Measurements from ENCODE around the gene ATF6B. TPM values are rescaled to one million over a fixed set of nuclear protein-coding genes. Genes with fewer than 3 reads are reported as not detected.

Gene ATF6B
- total RNA-seq, 1 experiment from 2014 or later: 87.2 TPM

GRCh38 chr6:32075781-32076180, 52.3 kb downstream of the ATF6B start:
- H3K4me2 ChIP-seq: 0 out of 2 replicates have a peak overlapping the region, but pooled peaks have one; percentile 12
- ChIA-PET POLR2A (ENCODE audit: unreplicated experiment) (interaction anchor here (0.5 kb wide), 1 partner anchor 336 kb away, joined by 3 read pairs; the partner anchor contains the start of gene MSH5), CTCF (interaction anchor here (1.0 kb wide), 1 partner anchor 478 kb away, joined by 4 read pairs; no protein-coding TSS in a partner anchor)
- DNase-seq: peak; percentile 65 to 67
- intact Hi-C loops (cut with micrococcal nuclease; ENCODE audit: unreplicated experiment): no loop called here
- no peaks in the 10 kb centered on the region for H4K20me1 ChIP-seq (ENCODE audit: insufficient read depth)
- H3K36me3 ChIP-seq (ENCODE audit: low read depth): no peaks in the 10 kb centered on the region
- peak overlapping the region; percentile 52 for H3K27ac ChIP-seq
- TF ChIP-seq CTCF (conservative IDR thresholded peaks at IDR 0.05) (no peak), EZH2 (IDR thresholded peaks at IDR 0.05; ENCODE audit: low read depth) (no peak)
- H3K9me3 ChIP-seq (ENCODE audit: insufficient read depth, low read depth): no peaks in the 10 kb centered on the region
- no peaks in the 10 kb centered on the region for H3K79me2 ChIP-seq (ENCODE audit: low read depth)
- peaks cover 47% of the 10 kb centered on the region for H3K4me1 ChIP-seq (replicated peaks; ENCODE audit: insufficient read depth)
- BruUV-seq (replicated peaks): no TSS peak
- H3K4me3 ChIP-seq: no peak overlapping the region
- H3K27me3 ChIP-seq (ENCODE audit: insufficient read depth, low read depth): no peaks in the 10 kb centered on the region
- no peaks in the 10 kb centered on the region for H3K9me2 ChIP-seq (ENCODE audit: insufficient read depth)
- H3F3A ChIP-seq (ENCODE audit: insufficient read depth, low read depth): peaks cover 27% of the 10 kb centered on the region
- H2AFZ ChIP-seq: no peak overlapping the region

GRCh38 chr6:32074996-32075532, 53.0 kb downstream of the ATF6B start:
- Histone ChIP-seq H3K4me2 (no peak overlapping the region), H3K36me3 (ENCODE audit: low read depth) (no peaks in the 10 kb centered on the region), H3K4me1 (replicated peaks; ENCODE audit: insufficient read depth) (peaks cover 40% of the 10 kb centered on the region), H2AFZ (no peak overlapping the region), H3K79me2 (ENCODE audit: low read depth) (no peaks in the 10 kb centered on the region), H3F3A (ENCODE audit: insufficient read depth, low read depth) (peaks cover 27% of the 10 kb centered on the region), H3K27ac (peak overlapping the region; percentile 52; the same call in 1 of the 2 replicates), H3K9me2 (ENCODE audit: insufficient read depth) (no peaks in the 10 kb centered on the region), H3K4me3 (no peak overlapping the region), H4K20me1 (ENCODE audit: insufficient read depth) (no peaks in the 10 kb centered on the region), H3K27me3 (ENCODE audit: insufficient read depth, low read depth) (no peaks in the 10 kb centered on the region), H3K9me3 (ENCODE audit: insufficient read depth, low read depth) (no peaks in the 10 kb centered on the region)
- intact Hi-C loops (cut with micrococcal nuclease; ENCODE audit: unreplicated experiment): no loop called here
- ChIA-PET CTCF (interaction anchor here (1.0 kb wide), 1 partner anchor 477 kb away, joined by 4 read pairs; no protein-coding TSS in a partner anchor), POLR2A (ENCODE audit: unreplicated experiment) (interaction anchor here (0.6 kb wide), 1 partner anchor 154 kb away, joined by 7 read pairs; no protein-coding TSS in a partner anchor)
- no peak for DNase-seq
- no TSS peak for BruUV-seq (replicated peaks)
- TF ChIP-seq EZH2 (IDR thresholded peaks at IDR 0.05; ENCODE audit: low read depth) (no peak), CTCF (conservative IDR thresholded peaks at IDR 0.05) (no peak)

GRCh38 chr6:32073613-32074012, 54.4 kb downstream of the ATF6B start:
- H3K4me3 ChIP-seq: no peak overlapping the region
- POLR2A ChIA-PET (ENCODE audit: unreplicated experiment): no interaction called here

More at GRCh38 chr6:32073613-32074012, 54.4 kb downstream of the ATF6B start:
- BruUV-seq (replicated peaks): no TSS peak
- no peaks in the 10 kb centered on the region for H3K27me3 ChIP-seq (ENCODE audit: insufficient read depth, low read depth)
- H3K9me3 ChIP-seq (ENCODE audit: insufficient read depth, low read depth): no peaks in the 10 kb centered on the region
- intact Hi-C loops (cut with micrococcal nuclease; ENCODE audit: unreplicated experiment): no loop called here
- no peak overlapping the region for H3K27ac ChIP-seq
- H3F3A ChIP-seq (ENCODE audit: insufficient read depth, low read depth): peaks cover 27% of the 10 kb centered on the region
- no peak overlapping the region for H3K4me2 ChIP-seq
- H3K79me2 ChIP-seq (ENCODE audit: low read depth): no peaks in the 10 kb centered on the region
- no peak for DNase-seq
- no peak for TF ChIP-seq EZH2 (IDR thresholded peaks at IDR 0.05; ENCODE audit: low read depth)
- TF ChIP-seq CTCF (conservative IDR thresholded peaks at IDR 0.05): no peak
- no peak overlapping the region for H2AFZ ChIP-seq
- H3K9me2 ChIP-seq (ENCODE audit: insufficient read depth): no peaks in the 10 kb centered on the region
- no peaks in the 10 kb centered on the region for H4K20me1 ChIP-seq (ENCODE audit: insufficient read depth)
- no peaks in the 10 kb centered on the region for H3K36me3 ChIP-seq (ENCODE audit: low read depth)
- CTCF ChIA-PET: no interaction called here
- peaks cover 26% of the 10 kb centered on the region for H3K4me1 ChIP-seq (replicated peaks; ENCODE audit: insufficient read depth)

All from PC-9 (cell line).